GM18511 (cell line): ENCODE data around the gene LBH.
"Not testable (repeated sequence)": the region's sequence is repeated elsewhere in the genome, so short reads cannot be mapped to it uniquely, and the experiment has no call there.

Source experiments
- ATAC-seq: cut with Tn5 transposase; IDR thresholded peaks from one replicate; pipeline ENCODE4 v1.9.1; 2021; ENCODE audit warnings: mild to moderate bottlenecking, moderate library complexity; ENCODE audit not compliant: unreplicated experiment

LBH gene

DNA sequence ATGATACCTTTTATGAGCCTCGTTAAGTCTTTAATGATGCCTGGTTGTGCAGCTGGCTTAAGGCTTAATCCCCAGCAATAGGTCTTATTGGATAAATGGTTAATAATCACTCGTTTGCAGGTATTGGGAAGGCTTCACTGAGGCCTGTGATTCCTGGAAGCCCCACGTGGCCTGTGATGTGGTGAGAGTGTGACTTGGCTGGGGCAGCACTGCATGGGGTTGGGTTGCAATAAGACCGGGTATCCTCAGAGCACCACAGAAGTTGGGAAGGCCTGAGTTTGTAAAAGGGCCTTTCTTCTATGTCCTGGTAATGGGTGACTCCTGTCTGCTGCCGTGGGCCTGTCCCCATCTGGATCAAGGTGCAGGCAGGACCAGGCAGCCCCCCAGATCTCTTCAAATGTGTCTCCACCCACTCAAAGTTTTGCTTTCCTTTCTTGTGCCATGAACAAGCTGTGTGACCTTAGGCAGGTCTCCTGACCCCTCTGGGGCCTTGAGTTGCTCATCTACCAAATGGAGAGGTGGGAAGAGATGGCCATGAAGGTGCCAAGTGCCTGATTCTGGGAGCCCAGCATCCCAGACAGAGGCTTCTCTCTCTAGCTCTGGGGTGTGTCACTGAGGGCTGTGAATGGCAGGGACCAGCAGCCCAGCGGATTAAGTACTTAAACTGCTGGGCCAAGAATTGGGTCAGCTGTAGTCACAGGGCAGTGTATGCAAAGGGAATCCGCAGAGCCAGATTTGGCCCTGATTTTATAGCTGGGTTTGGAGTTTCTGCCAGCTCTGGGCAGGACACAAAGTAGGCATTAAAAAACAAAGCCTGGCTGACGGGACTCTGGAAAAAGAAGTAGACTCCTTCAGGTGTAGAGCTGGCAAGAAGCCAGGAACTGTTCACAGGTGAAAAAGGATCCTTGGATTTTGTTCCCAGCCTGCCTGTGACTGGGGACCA lies 24.4 kb downstream of the LBH start:
- no peak for ATAC-seq

DNA sequence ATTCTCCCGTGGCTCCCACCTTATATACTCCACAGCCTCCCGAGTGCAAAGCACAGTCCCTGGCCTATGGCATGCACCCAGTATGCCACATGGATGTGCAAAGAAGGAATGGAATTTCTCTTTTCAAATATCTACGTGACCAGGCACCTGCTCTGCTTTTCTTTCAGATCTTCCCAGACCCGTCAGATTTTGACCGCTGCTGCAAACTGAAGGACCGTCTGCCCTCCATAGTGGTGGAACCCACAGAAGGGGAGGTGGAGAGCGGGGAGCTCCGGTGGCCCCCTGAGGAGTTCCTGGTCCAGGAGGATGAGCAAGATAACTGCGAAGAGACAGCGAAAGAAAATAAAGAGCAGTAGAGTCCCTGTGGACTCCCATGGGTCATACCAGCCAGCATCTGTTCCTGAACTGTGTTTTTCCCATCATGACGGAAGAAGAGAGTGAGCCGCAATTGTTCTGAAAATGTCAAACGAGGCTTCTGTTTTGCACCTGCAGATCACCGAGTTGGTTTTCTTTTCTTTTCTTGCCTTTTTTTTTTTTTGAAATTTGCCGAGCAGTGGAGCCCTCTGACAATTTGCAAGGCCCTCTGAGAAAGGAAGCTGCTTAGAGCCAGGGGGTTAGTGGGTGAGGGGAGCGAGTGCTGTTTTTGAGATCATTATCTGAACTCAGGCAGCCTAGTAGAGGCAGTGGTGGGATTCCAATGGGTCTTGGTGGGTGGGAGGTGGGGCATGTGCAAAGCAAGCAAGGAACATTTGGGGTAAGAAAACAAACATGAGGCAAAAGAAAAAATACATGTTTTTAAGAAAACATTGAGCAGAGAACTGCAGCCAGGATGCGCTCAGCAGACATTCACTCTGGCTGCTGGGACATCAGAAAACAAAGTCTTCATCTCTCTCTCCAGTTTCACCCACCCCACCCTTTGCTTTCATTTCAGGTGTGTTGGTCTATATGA lies 26.2 kb downstream of the LBH start:
- no peak for ATAC-seq

DNA sequence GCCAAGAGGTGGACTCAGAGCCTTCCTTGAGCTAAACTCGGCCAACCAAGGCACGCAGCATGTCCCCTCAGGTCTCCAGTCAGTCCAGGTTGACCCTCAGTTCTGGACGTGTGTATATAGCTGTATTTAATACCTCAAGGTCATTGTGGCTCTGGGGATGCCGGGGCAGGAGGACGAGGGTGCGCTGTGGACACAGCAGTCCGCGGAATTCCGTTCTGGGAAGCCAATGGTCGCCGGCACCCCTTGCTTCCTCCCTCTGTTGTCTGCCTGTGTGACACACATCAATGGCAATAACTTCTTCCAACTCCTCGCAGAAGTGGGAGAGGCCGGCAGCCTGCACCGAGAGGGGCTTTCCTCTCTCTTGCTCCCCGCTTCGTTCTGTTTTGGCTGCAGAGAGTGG lies 27.7 kb downstream of the LBH start:
- no peak for ATAC-seq

DNA sequence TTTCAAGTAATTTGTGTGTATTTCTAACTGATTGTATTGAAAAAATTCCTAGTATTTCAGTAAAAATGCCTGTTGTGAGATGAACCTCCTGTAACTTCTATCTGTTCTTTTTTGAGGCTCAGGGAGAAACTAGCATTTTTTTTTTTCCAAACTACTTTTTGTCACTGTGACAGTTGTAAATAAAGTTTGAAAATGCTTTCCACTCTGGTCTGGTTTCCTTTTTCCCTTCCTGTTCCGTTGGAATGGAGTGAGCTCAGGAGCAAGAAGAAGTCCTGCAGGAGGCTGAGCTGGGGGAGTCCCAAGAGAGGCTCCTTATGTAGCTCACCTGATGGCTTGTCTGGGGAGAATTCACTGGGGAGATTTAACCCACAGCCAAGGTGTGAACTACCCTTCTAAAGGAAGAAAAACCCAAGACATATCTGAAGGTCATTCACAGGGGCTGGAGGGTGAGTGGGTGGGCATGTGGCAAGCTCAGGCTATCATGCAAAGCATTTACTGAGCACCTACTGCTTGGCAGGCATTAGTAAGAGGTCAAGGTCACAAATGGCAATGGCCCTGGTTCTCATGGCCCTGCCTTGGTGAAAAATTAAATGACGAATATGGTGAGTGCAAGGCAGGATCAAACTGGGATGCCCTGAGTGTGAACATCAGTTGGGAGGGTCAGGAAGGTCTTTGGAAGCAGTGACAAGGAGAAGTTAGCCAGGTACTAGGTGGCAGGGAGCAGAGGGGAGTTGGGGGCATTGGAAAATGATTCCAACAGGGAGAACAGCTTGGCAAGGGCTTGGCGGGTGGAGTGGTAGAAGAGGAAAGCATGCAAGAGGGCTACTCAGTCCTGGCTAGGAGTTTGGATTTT lies 28.7 kb downstream of the LBH start:
- no peak for ATAC-seq

DNA sequence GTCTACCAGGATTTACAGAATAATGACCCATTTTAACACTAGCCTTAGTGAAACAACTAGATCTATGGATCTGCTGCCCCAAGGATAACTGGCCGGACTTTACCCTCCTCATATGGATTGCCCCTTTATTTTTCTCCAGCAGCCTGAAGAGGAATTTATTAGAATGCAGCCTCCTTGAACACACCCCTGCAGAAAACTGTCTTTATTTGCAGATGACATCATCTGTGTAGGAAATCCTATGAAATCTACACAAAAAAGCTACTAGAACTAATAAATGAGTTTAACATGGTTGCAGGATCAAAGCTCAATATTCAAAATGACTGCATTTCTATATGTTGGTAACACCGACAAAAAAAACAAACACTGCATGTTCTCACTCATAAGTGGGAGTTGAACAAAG lies 29.6 kb downstream of the LBH start:
- ATAC-seq = no peak

DNA sequence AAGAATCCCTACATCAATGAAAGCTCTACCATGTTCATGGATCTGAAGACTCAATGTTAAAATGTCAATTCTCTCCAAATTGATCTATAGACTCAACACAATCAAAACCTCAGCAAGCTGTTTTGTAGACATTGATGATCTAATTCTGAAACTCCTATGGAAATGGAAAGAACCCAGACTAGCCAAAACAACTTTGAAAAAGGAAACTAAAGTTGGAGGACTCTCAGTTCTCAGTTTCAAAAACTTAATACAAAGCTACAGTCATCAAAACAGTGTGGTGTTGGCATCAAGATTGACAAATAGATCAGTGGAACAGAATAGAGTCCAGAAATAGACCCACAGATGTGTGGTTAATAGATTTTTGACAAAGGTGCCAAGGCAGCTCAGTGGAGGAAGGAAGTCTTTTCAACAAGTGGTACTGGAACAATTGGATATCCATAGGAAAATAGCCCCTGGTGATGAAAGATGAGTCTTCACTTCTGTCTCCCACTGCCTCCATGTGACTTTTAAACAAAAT lies 30.4 kb downstream of the LBH start:
- ATAC-seq = no peak

DNA sequence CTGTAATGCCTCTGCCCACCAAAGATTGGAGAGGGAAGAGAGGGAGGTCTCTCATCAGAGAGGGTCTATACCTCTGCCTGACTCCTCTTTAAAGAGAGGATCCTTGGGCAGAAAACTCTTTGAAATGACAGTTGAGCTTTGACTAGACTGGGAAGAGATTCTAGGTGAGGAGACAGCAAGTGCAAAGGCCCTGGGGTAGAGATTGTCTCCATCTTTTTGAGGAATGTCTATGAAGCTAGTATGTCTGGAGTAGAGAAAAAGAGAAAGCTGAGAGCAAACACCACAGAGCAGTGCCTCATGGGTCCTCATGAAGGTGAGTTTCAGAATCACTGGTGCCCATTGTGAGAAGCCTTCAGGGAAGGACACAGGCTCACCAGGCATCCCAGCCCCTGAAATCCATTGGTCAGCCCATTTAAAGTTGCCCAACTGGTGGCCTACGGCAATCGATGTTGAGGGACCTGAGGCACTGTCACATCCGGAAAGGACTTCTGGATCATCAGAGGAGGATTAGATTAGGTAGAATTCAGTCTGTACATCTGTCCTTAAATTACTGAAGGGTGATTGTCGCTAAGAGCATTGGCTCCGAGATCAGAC lies 31.5 kb downstream of the LBH start:
- no peak for ATAC-seq

DNA sequence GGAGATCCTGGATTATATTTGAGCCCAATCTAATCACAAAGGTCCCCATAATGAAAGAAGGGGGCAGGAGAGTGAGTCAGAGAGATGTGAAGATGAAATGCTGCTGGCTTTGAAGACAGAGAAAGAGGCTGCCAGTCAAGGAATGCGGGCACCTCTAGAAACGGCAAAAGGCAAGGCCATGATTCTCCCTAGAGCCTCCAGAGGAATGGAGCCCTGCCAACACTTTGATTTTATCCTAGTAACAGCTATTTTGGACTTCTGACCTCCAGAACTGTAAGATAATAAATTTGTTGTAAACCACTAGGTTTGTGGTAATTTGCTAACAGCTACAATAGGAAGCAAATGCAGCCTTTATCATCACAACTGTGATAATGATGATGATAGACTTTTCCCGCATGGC lies 32.9 kb downstream of the LBH start:
- no peak for ATAC-seq

DNA sequence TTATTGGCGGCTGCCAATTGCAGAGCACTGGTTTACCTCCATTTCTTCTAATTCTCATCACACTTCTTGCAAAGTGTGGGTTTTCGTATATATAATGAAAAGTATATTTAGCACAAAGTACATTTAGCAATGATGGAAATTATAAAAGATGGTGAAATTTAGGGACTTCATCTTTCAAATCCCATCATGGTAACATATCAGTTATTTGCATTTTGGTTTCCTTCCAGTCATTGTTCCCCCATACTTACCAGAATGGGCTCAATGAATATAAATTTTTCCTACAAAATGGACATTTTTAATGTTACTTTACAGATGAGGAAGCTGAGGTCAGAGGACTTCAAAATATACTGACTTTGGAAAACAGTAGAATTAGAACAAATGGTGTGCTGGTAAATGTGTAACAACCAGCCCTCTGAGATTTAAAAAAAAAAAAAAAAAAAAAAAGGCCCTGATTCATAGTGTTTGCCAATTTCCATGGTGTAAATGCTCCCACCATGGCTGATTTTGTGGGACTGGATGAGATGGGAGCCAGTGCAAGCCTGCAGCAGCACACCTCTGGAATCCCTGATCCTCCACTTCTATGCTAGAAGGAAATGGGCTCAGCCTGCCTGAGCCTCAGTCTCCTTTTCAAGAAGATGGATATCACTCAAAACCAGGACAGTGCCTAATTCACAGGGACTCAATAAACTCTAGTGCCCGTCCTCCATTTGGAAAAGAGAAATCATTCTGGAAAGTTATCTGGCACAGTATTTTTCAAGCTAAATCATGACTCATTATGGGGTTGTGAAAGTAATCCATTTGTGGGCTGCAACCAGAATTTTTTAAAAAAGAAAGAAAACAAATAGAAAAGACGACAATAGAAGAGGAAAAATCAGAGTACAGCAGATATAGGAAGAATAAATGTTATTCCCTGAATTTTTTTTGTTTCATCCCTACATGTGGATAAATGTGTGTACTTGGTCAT lies 34.0 kb downstream of the LBH start:
- no peak for ATAC-seq

DNA sequence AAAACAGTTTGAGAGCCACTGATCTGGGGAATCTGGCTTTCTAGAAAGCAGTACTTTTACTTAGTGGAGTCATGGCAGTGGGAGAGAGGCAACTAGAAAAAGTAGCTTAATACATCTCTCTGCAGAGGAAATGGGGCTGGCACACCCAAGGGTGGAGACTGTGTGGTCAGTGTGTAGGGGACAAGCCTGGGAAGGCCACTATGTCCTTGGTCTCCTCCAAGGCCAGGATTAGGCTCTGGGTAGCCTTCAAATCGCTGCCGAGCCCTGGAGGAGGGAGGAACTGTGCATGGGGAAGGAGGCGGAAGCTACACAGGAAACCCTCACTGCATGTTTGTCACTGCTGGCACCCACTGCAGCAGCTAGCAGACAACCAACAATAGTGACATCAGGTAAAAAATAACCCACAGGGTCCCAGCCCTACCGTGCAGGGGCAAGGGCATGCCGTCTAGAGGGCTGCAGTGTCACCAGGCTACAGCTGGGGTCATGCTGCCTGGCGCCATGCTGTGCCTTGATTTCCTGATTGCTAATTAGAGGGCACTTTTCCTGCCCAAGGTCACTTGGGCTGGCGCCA lies 34.8 kb downstream of the LBH start:
- peak; percentile 66 for ATAC-seq

DNA sequence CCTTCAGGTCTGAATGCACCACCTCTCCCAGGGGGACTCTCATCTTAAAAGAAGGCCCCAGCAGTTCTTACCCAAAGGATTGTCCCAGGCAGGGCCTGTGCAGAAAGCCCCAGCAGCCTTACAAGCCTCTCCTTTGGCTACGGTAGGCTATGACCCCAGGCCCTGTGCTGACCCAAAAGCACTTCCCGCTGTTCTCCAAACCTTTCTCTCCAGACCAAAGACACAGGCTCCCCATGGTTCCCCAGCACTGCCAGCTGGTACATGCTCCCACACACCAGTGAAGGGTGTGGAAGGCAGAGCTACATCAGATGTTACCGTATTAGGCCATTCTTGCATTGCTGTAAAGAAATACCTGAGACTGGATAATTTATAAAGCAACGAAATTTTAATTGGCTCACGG lies 35.4 kb downstream of the LBH start:
- no peak for ATAC-seq

DNA sequence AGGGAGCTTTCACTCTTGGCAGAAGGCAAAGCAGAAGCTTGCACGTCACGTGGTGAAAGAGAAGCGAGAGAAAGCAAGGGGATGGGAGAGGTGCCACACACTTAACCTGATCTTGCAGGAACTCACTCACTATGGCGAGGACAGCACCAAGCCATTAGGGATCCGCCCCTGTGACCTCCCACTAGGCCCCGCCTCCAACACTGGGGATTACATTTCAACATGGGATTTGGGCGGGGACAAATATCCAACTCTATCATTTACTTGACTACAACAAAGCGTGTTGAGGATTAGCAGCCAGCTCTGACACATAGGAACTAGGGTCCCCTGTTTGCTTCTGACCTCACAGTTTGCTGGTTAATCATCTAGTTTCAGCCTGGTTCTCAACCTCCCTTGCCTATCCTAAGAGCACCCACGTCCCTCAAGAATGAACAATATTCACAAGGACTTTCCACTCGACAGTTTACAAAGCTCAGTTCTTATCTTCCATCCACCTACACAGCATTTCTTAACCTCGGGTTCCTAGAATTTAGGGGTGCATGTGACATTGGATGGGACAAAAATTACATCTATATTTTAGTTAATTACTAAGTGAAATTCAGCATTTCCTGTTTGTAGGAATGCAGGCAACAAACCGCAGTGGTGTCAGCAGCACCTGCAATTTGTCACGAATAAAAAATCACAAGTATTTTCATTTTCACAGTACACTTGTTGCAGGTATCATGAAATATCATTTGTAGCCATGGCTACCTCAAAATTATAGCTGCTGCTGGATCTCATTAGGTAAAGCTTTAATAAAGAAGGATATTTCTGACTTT lies 36.0 kb downstream of the LBH start:
- no peak for ATAC-seq

DNA sequence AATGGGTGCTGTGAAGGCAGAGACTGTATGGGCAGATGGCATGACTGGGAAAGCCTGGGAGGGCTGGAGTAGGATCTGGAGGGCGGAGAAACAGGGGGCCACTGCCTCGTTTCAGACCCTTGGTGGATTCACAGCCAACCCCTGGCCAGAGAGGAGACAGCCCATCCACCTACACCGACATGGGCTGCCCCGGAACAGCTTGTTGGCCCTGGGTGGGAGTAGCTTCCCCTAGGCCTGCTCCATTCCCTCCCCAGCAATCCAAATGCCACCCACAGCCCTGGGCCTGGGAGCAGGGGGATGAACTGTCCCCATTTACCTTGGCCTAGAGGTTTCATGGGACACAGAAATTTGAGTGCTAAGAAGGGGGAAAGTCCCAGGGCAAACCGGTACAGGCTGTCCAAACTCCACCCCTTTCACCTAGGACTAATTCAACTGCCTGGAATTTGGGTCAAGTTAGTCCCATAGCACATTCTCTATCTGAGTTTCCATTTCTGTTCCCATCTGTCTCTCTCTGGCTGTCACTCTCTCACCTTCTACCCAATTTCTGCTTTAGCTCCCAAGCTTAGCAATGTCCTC lies 37.0 kb downstream of the LBH start:
- ATAC-seq = no peak

DNA sequence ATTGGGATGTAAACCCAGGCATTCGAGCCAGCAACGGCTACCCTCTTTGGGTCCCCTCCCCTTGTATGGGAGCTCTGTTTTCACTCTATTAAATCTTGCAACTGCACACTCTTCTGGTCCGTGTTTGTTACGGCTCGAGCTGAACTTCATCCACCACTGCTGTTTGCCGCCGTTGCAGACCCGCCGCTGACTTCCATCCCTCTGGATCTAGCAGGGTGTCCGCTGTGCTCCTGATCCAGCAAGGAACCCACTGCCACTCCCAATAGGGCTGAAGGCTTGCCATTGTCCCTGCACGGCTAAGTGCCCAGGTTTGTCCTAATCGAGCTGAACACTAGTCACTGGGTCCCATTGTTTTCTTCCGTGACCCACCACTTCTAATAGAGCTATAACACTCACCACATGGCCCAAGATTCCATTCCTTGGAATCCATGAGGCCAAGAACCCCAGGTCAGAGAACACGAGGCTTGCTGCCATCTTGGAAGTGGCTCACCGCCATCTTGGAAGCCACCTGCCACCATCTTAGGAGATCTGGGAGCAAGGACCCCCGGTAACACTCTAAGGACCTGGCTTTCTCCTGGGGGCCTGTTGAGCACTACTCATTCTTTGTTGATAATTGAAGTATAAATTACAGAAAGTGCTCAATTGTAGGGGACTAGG lies 37.9 kb downstream of the LBH start:
- not testable (repeated sequence) for ATAC-seq

DNA sequence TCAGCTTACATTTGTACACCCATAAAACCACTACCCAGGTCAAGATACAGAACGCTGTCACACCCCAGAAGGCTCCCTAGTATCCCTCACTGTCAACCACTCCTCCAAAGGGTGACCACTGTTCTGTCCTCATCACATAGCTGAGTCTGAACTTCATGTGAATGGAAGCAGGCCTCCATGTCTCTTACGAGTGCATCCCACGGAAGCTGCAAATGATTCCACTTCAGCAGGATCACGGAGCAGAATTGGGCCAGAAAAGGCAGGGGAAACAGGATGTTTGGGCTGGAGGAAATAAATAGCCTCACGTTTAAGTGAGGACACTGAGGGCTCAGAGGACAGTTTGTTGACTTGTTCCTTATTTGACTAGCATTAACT lies 38.4 kb downstream of the LBH start:
- ATAC-seq = no peak

DNA sequence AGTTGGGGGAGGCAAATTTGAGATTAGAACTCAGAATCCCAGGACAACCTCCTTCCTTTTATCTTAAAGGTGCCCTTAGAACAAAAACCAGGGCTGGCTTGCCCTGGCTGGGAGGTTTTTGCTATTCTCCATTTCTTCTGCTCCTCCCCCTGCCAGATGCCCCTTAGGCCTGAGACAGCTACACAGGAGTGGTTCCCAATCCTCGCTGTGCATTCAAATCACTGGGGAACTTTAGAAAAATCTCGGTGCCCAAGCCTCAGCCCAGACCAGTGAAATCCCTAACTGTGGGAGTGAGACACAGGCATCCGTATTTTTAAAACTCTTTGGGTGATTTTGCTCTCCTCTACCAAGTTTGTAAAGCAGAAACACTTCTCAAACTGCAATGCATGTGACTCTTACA lies 38.8 kb downstream of the LBH start:
- no peak for ATAC-seq

DNA sequence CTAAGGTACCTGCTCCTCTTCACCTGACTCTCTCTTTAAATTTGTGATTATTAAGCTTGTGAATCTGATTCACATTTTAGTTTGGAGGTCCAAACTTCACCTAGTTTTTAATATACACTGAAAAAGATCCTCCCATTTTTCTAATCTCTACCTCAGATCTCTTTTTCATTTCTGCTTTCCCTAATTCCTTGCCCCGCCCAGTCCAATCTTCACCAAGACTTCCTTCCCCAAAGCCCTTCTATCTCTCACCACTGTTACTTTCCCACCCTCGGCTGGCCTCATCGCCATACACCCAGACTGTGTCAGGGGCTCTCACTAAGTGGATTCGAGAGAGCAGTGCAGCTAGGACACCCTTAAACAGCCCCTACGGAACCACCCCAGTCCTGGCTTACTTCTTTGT lies 40.0 kb downstream of the LBH start:
- no peak for ATAC-seq
